Stimulated activated CD8-positive, alpha-beta memory T cell treated with anti-CD3 and anti-CD28 coated beads, Interleukin-12 subunit alpha, Interleukin-12 subunit beta, amount 100 ng/mL, for 4 hours (primary cell): Measurements from ENCODE around the gene EIF3CL.
"Not testable (repeated sequence)": the region's sequence is repeated elsewhere in the genome, so short reads cannot be mapped to it uniquely, and the experiment has no call there.

Experiments
- DNase-seq: peaks from one replicate; pipeline ENCODE4 v3.0.0-alpha.2; 2020; ENCODE audit warnings: low read depth

EIF3CL gene

DNA sequence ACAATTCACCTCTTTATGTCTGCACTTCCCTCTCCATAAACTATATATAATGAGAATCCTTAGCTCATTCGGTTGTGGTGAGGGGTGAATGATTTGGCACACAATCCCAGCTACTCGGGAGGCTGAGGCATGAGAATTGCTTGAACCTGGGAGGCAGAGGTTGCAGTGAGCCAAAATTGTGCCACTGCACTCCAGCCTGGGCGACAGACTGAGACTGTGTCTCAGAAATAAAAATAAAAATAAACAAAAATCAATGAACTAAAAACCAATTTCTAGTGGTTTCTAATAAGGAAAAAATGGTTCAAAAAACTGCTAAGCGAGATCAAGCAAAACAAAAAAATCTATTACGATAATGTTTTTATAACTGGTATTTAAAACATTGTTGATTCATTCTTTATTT, 40.2 kb downstream of the EIF3CL start, which contains the start of gene NPIPB6:
TSS of gene NPIPB6 (minus strand) at position 101 of the 400 bp plus-strand sequence. CDS start 686 bp downstream, outside the sequence.
- DNase-seq, result not testable (repeated sequence)

DNA sequence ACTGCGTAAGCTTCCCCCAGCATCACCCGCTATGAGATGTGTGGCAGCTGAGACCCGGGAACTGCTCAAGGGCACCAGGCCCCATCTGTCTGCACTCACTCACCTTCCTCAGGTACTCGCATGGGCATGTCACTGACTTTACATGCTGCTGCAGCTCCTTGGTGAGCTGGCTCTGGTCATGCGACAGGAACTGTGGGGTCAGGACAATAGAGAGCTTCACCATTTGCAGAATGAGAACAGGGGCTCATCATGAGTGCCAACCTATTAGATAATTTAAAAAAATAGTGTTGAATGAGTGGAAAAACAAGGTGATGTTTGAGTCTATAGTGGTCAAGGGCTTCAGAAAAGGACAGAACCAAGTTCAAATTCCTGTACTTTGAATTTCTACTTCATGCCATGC, 41.0 kb downstream of the EIF3CL start:
- DNase-seq, result not testable (repeated sequence)

DNA sequence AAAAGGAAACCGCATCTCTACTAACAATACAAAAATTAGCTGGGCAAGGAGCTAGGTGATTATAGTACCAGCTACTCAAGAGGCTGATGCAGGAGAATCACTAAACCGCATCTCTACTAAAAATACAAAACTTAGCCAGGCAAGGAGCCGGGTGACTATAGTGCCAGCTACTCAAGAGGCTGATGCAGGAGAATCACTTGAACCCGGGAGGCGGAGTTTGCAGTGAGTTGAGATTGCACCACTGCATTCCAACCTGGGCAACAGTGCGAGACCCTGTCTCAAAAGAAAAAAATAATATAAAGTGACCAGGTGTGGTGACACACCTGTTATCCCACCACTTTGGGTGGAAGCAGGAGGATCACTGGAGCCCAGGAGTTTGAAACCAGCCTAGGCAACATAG, 65.4 kb downstream of the EIF3CL start:
- DNase-seq, result not testable (repeated sequence)

DNA sequence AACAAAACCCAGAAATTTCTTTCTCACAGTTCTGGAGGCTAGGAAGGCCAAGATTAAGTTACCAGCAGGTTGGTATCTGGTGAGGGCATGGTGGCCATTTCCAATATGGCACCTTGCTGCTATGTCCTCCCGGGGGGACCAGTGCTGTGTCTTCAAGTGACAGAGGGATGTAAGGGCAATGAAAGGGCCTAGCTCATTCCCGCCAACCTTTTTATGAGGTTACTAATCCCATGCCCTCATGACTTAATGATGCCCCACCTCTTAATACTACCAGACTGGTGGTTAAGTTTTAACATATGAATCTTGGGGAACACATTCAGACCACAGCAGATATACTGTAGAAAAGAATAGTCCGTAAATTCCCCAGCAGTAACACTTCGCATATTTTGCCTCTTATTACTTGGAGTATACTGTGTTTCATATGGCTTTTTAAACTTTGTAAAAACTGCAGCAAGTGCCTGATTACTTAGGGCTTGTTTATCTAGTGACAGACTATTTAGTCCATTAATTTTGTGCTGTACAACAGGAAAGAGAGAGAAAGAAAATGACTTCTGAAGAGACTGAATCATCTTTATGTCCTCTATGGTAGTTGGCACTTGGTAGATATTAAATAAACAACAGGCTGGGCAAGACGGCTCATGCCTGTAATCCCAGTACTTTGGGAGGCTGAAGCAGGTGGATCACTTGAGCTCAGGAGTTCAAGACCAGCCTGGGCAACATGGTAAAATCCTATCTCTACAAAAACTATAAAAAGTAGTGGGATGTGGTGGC, 66.5 kb downstream of the EIF3CL start:
- not testable (repeated sequence) for DNase-seq

DNA sequence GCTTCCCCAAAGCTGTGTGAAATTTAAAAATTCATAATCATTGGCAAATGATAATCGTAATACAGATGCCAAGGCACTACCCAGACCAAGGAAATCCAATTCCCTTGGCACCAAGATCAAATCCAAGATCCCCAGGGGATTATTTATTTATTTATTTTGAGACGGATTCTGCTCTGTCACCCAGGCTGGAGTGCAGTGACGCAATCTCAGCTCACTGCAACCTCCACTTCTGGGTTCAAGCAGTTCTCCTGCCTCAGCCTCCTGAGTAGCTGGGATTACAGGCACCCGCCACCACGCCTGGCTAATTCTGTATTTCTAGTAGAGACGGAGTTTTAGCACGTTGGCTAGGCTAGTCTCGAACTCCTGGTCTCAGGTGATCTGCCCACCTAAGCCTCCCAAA, 68.0 kb downstream of the EIF3CL start:
- not testable (repeated sequence) for DNase-seq

DNA sequence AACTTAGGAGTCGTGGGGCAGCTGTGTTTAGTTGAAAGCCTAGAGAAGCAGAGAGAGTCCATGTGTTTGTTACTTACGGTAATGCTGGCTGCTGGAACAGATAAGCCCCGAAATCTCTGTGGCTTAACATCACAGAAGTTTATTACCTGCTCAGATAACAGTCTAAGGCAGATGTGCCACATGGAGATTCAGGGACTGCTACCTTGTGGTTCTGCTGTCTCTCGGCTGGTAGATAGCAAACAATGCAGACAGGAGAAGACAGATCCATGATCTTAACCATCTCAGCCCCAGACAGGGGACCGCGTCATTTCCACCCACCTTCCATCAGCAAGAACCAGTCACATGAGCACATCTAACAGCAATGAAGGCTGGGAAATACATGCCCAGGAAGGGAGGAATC, 71.0 kb downstream of the EIF3CL start:
- not testable (repeated sequence) for DNase-seq

DNA sequence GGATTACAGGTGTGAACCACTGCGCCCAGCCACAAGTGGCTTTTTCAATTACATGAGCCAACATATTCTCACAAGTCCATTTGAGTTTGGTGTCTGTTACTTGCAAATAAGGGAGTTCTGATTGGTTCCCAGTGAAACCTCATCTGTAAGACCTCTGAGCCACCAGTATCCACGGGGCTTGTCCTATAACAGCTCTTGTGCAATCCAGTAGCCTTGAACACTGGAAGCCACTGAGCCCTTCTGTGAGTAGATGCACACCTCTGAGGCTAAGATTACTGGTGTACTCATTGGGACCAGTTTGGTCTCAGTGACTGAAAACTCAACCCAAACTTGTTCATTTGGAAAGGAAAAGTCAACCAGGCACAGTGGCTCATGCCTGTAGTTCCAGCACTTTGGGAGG, 72.7 kb downstream of the EIF3CL start:
- not testable (repeated sequence) for DNase-seq

DNA sequence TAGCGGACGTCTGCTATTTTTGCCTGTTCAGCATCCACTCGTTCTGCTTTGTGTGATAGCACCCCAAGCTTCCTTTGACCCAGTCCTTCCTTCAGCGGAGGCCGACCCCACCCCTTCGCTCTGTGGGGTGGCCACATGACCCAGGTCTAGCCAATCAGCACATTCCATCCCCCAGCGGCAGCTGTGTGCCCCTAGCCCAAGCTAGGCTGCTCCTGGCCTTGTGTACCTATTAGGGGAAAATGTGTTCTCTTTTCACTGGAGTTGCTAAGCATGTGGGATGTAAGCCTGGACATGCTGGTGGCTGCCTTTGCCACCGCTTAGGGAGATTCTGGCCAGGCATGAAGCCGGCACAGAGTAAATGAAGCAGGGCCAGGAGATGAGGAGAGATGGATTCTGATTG, 73.4 kb downstream of the EIF3CL start:
- not testable (repeated sequence) for DNase-seq
